Esophagus muscularis mucosa (tissue), 4 donors: ENCODE results near the gene ZBTB7B. TPM values are rescaled to one million over a fixed set of nuclear protein-coding genes. Genes with fewer than 3 reads are reported as not detected.

Experiments used
- DNase-seq: peaks from one replicate; pipeline ENCODE4 v3.0.0-alpha.2; 2017; ENCODE audit errors: extremely low spot score
- H3K27ac ChIP-seq, 4 donors: fragments of 200-600 bp; sonication (generic); replicated peaks in 1 of 4; 1 replicate in 3 of 4; 2 replicates in 1 of 4; pipeline ENCODE4 v1.5.1; 2016 to 2019; ENCODE audit warnings: mild to moderate bottlenecking in 1 of 4
- H3K27me3 ChIP-seq, 4 donors: fragments of 200-600 bp; sonication (generic); one replicate each; pipeline versions ENCODE4 v1.5.1 to v1.6.0; 2016 to 2019
- H3K36me3 ChIP-seq, 4 donors: fragments of 200-600 bp; sonication (generic); one replicate each; pipeline ENCODE4 v1.5.1; 2016 to 2019
- H3K4me1 ChIP-seq, 4 donors: fragments of 200-600 bp; sonication (generic); one replicate each; pipeline ENCODE4 v1.5.1; 2016 to 2019
- H3K4me3 ChIP-seq, 4 donors: fragments of 200-600 bp; sonication (generic); 1 replicate in 2 of 4; 2 replicates in 2 of 4; pipeline ENCODE4 v1.5.1; 2016 to 2019; ENCODE audit warnings: mild to moderate bottlenecking in 4 of 4, moderate library complexity in 1 of 4
- H3K9me3 ChIP-seq, 4 donors: fragments of 200-600 bp; sonication (generic); 1 replicate in 3 of 4; 2 replicates in 1 of 4; pipeline ENCODE4 v1.5.1; 2016 to 2019
- EP300 ChIP-seq: sonication (generic); formaldehyde crosslinking; IDR thresholded peaks from one replicate; pipeline ENCODE4 v1.6.1; 2017; ENCODE audit warnings: antibody characterized with exemption
- POLR2A ChIP-seq: fragments of 450-650 bp; IDR thresholded peaks from one replicate; pipeline ENCODE4 v1.6.1; 2017; ENCODE audit warnings: antibody characterized with exemption, moderate library complexity, mild to moderate bottlenecking, low read depth
- POLR2AphosphoS5 ChIP-seq, 2 donors: sonication (generic); formaldehyde crosslinking; IDR thresholded peaks; one replicate each; pipeline ENCODE4 v1.6.1; 2017; ENCODE audit warnings: antibody characterized with exemption in 2 of 2
- WGBS: methylation state at CpG from one replicate; pipeline ENCODE4 v1.1.5; 2018; 5-methylcytosine and 5-hydroxymethylcytosine counted together
- intact Hi-C: fragments of 100-400 bp; cut with DNase I; formaldehyde crosslinking; loops from one replicate; pipeline ENCODE4 v1.15.1; 2023
- total RNA-seq, 4 donors: library from RNA; depleted of rRNA; stranded (reverse); fragments of >200 nt; gene quantifications; one replicate each; pipeline versions ENCODE4 v1.1.0 to v1.2.1, GENCODE V29; 2016
- TF ChIP-seq, protein P1 (sequence below), 3 experiments: fragments of 200-600 bp in 2 of 3; fragments of 450-650 bp in 1 of 3; sonication (generic) in 2 of 3; IDR thresholded peaks; one replicate each; pipeline ENCODE4 v1.5.1; 2017 to 2019; ENCODE audit warnings: antibody characterized with exemption in 3 of 3, mild to moderate bottlenecking in 2 of 3, moderate library complexity in 1 of 3

ZBTB7B gene
- total RNA-seq, 4 donors from 2014 or later: 50.0 to 68.9 (median 55.8) TPM

DNA sequence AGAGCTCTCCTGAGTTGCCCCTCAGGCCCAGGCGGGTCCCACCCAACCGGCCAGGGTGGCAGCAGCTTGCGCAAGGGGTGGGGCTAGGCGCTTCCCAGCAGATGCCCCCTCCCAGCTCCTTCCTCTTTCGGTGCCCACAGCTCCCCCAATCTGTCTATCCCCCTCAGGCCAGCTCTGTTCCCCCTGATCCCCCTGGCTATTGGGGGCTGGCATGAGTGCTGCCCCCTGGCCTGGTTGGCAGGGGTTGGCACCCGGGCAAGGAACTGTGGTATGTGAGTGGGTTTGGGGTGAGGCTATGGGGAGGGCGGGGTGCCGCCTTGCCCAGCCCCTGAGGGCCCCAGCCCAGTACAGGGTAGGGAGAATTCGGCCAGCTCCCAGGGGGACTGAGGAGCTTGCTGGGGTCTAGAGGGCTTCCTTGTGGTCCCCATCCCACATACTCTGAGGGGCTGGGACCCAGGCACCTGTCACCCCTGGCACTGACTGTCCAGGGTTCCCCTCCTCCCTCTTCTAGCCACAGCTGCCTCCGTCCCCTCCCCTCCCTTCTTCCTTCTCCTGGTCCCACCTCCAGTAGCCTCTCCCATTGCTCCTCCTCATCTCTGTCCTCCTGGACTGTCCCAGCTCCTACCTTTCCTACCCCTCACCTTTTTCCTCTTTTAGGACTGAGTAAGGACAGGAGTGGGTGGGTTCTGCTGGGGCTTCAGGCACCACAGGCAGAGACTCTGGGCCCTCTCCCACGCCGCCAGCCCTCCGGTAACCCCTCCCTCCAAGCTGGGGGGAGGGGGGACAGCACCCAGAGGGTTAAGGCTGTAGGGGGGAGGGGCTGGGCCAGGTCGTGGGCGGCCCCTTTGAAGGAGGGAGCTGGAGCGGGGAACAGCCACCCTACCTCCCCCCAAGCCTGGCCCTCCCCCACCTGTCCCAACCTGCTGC, 5.7 kb downstream of the ZBTB7B start:
- WGBS: 73% methylated on average over 13 of the region's 16 CpGs
- Histone ChIP-seq H3K27ac (peak overlapping the region; percentile 68 to 99 (median 86)), H3K36me3 (peaks cover 0 to 14% (median 5%) of the 10 kb centered on the region in 4 donors), H3K4me3 (peak overlapping the region; percentile 18 to 32 (median 26)), H3K4me1 (peaks cover 68 to 98% (median 89%) of the 10 kb centered on the region in 4 donors), H3K9me3 (no peaks in the 10 kb centered on the region), H3K27me3 (no peaks in the 10 kb centered on the region)
- intact Hi-C loops: no loop called here
- no peak for DNase-seq
- TF ChIP-seq POLR2A (no peak), EP300 (no peak), POLR2AphosphoS5 (IDR thresholded peaks at IDR 0.05) (no peak)
- TF ChIP-seq, protein P1, sequence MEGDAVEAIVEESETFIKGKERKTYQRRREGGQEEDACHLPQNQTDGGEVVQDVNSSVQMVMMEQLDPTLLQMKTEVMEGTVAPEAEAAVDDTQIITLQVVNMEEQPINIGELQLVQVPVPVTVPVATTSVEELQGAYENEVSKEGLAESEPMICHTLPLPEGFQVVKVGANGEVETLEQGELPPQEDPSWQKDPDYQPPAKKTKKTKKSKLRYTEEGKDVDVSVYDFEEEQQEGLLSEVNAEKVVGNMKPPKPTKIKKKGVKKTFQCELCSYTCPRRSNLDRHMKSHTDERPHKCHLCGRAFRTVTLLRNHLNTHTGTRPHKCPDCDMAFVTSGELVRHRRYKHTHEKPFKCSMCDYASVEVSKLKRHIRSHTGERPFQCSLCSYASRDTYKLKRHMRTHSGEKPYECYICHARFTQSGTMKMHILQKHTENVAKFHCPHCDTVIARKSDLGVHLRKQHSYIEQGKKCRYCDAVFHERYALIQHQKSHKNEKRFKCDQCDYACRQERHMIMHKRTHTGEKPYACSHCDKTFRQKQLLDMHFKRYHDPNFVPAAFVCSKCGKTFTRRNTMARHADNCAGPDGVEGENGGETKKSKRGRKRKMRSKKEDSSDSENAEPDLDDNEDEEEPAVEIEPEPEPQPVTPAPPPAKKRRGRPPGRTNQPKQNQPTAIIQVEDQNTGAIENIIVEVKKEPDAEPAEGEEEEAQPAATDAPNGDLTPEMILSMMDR (IDR thresholded peaks at IDR 0.05): no peak

DNA sequence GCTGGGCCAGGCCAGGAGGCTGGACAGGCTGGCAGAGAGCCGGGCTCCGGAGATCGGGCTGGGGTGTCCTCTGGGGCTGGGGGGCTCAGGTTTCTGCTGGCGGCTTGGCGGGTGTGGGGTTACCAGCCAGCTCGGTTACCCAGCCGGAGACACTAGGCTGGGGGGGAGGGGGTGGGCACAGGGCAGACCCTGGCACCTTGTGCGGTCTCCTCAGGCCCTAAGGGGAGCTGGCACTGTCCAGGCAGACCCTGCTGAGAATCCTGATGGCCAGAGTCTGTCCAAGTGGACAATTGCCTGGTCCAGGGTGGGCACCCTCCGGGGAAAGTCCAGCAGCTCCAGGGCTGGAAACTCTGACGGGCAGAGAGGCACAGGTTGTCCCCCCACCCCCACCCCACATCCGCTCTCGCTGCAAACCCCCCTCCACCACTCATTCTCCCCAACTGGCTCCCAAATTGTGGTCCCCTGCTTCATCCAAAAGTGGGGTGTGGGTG, 6.7 kb downstream of the ZBTB7B start:
- Histone ChIP-seq H3K4me1 (peaks cover 72 to 100% (median 90%) of the 10 kb centered on the region in 4 donors), H3K27ac (peak overlapping the region; percentile 68 to 99 (median 86)), H3K27me3 (no peaks in the 10 kb centered on the region), H3K4me3 (peak overlapping the region; percentile 18 to 32 (median 26)), H3K36me3 (peaks cover 0 to 18% (median 11%) of the 10 kb centered on the region in 4 donors), H3K9me3 (no peaks in the 10 kb centered on the region)
- 88% methylated on average over 6 of the region's 12 CpGs for WGBS
- TF ChIP-seq POLR2AphosphoS5 (IDR thresholded peaks at IDR 0.05) (no peak), POLR2A (no peak), EP300 (no peak)
- TF ChIP-seq, protein P1 (IDR thresholded peaks at IDR 0.05): no peak
- intact Hi-C loops: no loop called here
- no peak for DNase-seq

DNA sequence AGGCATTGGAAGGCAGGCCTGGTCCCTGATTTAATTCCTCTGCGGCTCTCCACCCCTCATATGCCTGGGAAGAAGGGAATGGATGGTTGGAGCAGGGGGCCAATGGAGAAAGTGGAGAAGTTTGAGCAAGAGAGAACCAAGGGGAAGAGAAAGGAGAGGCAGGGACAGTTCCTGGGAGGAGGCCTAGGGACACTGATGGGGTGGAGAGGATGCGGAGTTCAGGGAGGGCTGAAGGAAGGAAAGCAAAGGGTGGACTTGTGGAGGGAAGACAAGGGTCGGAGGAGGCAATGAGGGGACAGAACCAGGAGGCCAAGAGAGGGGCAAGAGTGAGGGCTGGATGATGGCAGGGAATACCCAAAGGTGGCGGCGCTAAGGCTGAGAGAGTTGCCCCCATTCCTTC, 7.1 kb downstream of the ZBTB7B start:
- intact Hi-C loops: no loop called here
- TF ChIP-seq POLR2A (no peak), POLR2AphosphoS5 (IDR thresholded peaks at IDR 0.05) (no peak), EP300 (no peak)
- TF ChIP-seq, protein P1 (IDR thresholded peaks at IDR 0.05): no peak
- Histone ChIP-seq H3K9me3 (no peaks in the 10 kb centered on the region), H3K4me3 (peak overlapping the region in 2 of 4 donors; percentile 18 to 32), H3K27me3 (no peaks in the 10 kb centered on the region), H3K4me1 (peaks cover 68 to 98% (median 85%) of the 10 kb centered on the region in 4 donors), H3K27ac (peak overlapping the region in 3 of 4 donors; percentile 65 to 74 (median 68)), H3K36me3 (peaks cover 4 to 22% (median 16%) of the 10 kb centered on the region in 4 donors)
- no peak for DNase-seq
- WGBS: 86% methylated on average over 5 of the region's 5 CpGs

DNA sequence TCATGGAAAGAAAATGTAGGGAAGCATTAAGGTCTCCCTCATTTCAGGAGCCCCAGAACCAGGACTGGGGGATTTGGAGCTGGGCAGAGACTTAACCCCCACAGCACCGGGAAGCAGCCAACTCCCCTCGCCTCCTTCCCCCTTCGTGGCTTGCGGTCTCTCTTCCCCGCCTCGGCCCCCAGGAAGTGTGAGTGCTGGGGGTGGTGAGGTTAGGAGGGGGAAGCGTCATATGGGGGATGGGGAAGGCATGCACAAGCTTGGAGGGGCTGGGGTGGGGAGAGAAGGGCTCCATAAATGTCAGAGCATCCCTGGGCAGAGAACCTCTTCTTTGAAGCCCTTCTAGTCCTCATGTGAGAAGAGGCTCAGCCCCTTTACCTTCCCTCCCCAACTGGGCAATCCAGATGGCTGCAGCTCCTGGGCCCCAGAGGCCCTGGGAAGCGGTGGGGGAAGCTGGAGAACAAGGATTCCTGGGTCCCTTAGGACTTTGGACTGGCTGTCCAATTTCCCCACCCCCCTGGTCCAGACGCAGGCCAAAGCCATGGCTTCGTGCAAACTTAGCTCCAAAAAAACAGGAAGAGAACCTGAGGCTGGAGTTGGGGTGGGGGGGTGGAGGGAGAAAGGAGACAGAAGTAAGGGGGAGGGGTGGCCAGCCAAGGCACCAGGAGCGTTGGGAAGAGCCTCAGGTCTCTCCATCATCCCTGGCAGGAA, 7.8 kb downstream of the ZBTB7B start:
- Histone ChIP-seq H3K27ac (peak overlapping the region; percentile 56 to 74 (median 62)), H3K4me3 (peak overlapping the region in 1 of 4 donors; percentile 32), H3K9me3 (no peaks in the 10 kb centered on the region), H3K4me1 (peaks cover 61 to 92% (median 79%) of the 10 kb centered on the region in 4 donors), H3K27me3 (no peaks in the 10 kb centered on the region), H3K36me3 (peaks cover 9 to 29% (median 22%) of the 10 kb centered on the region in 4 donors)
- DNase-seq: no peak
- TF ChIP-seq POLR2AphosphoS5 (IDR thresholded peaks at IDR 0.05) (no peak), POLR2A (no peak), EP300 (no peak)
- TF ChIP-seq, protein P1 (IDR thresholded peaks at IDR 0.05): no peak
- intact Hi-C loops: no loop called here
- 49% methylated on average over 11 of the region's 11 CpGs for whole genome bisulfite sequencing
